Neutrophil (primary cell): Measurements from ENCODE around the gene PSAPL1.

ENCODE experiments used
- H3K27ac ChIP-seq: fragments of 200-600 bp; sonication (generic); 2 replicates; pipeline ENCODE4 v1.5.1; 2016; ENCODE audit warnings: mild to moderate bottlenecking, moderate library complexity
- H3K27me3 ChIP-seq: fragments of 200-600 bp; sonication (generic); 2 replicates; pipeline ENCODE4 v1.6.0; 2016; ENCODE audit warnings: mild to moderate bottlenecking
- H3K36me3 ChIP-seq: fragments of 200-600 bp; sonication (generic); 2 replicates; pipeline ENCODE4 v1.5.1; 2017
- H3K4me1 ChIP-seq, 2 experiments: fragments of 200-600 bp in 1 of 2; sonication (generic) in 1 of 2; 1 replicate in 1 of 2; 2 replicates in 1 of 2; pipeline versions ENCODE4 v1.5.1 to v1.6.1; 2013 to 2016; ENCODE audit warnings: low read depth in 1 of 2, low read length in 1 of 2, mild to moderate bottlenecking in 1 of 2, moderate library complexity in 1 of 2; ENCODE audit not compliant: control insufficient read depth in 1 of 2, insufficient read depth in 1 of 2
- H3K4me3 ChIP-seq, 2 experiments: fragments of 200-600 bp in 1 of 2; sonication (generic) in 1 of 2; 1 replicate in 1 of 2; 2 replicates in 1 of 2; pipeline ENCODE4 v1.5.1; 2013 to 2016; ENCODE audit warnings: low read depth in 1 of 2, low read length in 1 of 2, mild to moderate bottlenecking in 1 of 2, moderate library complexity in 1 of 2
- H3K9me3 ChIP-seq: fragments of 200-600 bp; sonication (generic); 2 replicates; pipeline ENCODE4 v1.5.1; 2016
- TF ChIP-seq, protein P1 (sequence below): fragments of 200-600 bp; sonication (generic); IDR thresholded peaks from 2 replicates; pipeline ENCODE4 v1.5.1; 2016; ENCODE audit warnings: antibody characterized with exemption

PSAPL1 gene

DNA sequence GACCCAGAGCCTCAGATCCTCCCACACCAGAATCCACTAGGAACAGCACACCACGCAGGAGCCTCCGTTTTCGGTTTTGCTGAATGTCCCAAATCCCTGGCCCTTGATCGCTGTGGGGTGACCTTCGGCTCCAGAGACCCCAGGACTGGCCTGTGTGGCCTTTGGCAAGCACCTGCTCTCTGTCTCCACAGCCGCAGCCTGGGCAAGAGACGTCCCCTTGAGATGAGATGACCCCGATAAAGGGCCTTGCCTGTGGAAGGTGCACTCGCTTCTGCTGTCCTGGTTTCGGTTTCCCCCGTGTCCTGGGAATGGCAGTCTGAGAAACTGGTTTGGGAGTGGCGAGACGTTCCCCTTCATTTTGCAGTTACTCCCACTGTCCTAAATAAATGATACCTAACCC is 9.6 kb downstream of the PSAPL1 start:
- H3K4me3 ChIP-seq = no peak overlapping the region
- H3K4me1 ChIP-seq = no peaks in the 10 kb centered on the region
- no peak overlapping the region for H3K27ac ChIP-seq
- TF ChIP-seq, protein P1, sequence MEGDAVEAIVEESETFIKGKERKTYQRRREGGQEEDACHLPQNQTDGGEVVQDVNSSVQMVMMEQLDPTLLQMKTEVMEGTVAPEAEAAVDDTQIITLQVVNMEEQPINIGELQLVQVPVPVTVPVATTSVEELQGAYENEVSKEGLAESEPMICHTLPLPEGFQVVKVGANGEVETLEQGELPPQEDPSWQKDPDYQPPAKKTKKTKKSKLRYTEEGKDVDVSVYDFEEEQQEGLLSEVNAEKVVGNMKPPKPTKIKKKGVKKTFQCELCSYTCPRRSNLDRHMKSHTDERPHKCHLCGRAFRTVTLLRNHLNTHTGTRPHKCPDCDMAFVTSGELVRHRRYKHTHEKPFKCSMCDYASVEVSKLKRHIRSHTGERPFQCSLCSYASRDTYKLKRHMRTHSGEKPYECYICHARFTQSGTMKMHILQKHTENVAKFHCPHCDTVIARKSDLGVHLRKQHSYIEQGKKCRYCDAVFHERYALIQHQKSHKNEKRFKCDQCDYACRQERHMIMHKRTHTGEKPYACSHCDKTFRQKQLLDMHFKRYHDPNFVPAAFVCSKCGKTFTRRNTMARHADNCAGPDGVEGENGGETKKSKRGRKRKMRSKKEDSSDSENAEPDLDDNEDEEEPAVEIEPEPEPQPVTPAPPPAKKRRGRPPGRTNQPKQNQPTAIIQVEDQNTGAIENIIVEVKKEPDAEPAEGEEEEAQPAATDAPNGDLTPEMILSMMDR = no peak
- no peaks in the 10 kb centered on the region for H3K27me3 ChIP-seq
- no peaks in the 10 kb centered on the region for H3K36me3 ChIP-seq
- H3K9me3 ChIP-seq = no peaks in the 10 kb centered on the region

DNA sequence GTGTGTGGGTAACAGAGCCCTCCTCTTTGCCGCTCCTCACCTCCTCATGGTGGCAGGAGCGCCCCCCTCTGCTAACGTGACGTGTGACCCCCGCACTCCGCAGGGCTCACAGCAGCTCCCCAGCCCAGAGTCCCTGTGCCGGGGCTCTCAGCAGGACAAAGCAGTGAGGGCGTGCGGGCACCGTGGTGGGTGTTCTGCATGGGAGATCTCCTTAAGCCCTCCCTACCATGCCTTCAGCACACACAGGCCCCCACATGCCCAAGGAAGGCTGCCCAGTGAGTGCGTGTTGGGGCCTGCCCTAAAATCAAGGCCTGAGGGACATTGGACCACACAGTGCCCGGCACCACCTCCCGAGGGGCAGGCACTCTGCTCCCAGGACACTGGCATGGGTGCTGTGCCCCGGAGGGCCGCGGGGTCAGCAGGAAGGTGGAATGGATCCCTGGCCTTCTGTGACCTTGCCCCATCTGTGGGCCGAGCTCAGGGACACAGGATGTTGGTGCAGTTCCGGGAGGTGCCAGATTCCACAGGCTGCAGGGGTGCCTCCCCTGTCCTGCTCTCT is 10.1 kb downstream of the PSAPL1 start:
- Histone ChIP-seq H3K27me3 (no peaks in the 10 kb centered on the region), H3K9me3 (no peaks in the 10 kb centered on the region), H3K36me3 (no peaks in the 10 kb centered on the region), H3K4me3 (no peak overlapping the region), H3K27ac (no peak overlapping the region), H3K4me1 (no peaks in the 10 kb centered on the region)
- TF ChIP-seq, protein P1 = no peak

DNA sequence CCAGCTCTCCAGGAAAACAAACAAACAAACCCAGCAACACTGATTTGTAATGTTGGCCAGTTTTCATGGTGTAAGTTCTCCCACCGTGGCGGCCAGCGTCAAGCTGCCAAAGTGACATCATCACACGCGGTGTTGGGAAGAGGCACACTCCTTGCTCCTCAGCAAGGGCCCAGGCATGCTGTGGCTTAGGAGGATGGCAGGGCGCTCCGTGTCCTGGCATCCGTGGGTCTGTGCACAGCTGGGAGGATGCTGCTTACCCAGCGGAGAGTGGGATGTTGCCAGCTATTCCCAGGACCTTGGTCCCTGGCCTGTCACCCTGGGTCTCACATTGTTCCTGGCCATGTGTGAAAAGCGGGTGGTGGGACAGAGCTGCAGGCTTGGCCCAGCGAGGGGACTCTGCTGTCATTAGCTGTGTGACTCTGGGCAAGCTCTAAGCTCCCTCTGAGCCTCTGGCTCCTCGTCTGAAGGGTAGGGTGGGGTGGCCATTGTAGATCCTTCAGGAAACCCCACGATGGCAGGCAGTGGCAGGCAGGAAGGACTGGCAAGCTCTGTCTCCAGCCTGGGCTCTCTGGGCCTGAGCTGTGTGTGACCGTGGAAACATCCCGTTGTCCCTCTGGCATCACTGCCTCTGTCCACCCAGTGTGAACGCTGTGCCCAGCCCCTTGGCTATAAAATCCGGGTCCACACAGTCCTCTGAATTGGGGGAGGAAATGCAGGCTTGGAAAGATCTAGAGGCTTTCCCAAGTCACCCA is 10.8 kb downstream of the PSAPL1 start:
- no peaks in the 10 kb centered on the region for H3K9me3 ChIP-seq
- H3K36me3 ChIP-seq = no peaks in the 10 kb centered on the region
- H3K27me3 ChIP-seq = no peaks in the 10 kb centered on the region
- TF ChIP-seq, protein P1 = no peak
- no peak overlapping the region for H3K4me3 ChIP-seq
- no peak overlapping the region for H3K27ac ChIP-seq
- H3K4me1 ChIP-seq = no peaks in the 10 kb centered on the region

DNA sequence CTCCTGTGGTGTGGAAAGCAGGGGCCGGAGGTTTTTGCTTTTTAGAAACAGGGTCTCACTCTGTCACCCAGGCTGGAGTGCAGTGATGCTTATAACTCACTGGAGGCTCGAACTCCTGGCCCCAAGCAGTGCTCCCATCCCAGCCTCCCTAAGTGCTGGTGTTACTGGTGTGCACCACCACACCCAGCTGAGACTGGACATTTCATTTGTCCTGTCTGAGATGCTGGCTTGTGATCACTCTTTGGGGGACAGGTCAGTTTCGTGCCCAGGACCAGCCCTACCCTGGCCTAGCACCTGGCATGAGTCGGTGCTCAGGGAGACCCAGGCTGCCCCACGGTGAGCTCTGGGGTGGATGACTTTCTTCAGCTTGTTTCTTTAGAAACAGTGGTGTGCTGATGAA is 11.3 kb downstream of the PSAPL1 start:
- H3K27me3 ChIP-seq = no peaks in the 10 kb centered on the region
- H3K4me3 ChIP-seq = no peak overlapping the region
- no peaks in the 10 kb centered on the region for H3K9me3 ChIP-seq
- H3K36me3 ChIP-seq = no peaks in the 10 kb centered on the region
- TF ChIP-seq, protein P1 = no peak
- no peak overlapping the region for H3K27ac ChIP-seq
- H3K4me1 ChIP-seq = no peaks in the 10 kb centered on the region

DNA sequence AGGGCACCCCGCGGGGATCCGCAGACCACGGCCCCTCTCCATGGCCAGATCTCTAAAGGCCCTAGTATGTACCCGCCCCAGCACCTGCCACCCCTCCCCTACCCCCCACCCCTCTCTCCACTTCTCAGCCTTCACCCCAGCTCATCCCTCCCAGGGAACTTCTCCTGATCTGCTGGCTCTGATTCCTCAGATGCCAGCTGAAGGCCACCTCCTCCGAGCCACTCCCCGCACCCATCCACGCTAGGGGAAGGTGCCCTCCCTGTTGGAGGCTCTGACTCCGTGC is 11.9 kb downstream of the PSAPL1 start:
- TF ChIP-seq, protein P1 = no peak
- Histone ChIP-seq H3K9me3 (no peaks in the 10 kb centered on the region), H3K27ac (no peak overlapping the region), H3K27me3 (no peaks in the 10 kb centered on the region), H3K4me1 (no peaks in the 10 kb centered on the region), H3K36me3 (no peaks in the 10 kb centered on the region), H3K4me3 (no peak overlapping the region)
